NCI-H2107 treated with DMSO at 0.1 percent for 48 hours (cell line): ENCODE data around the gene RGL3.
"Not testable (repeated sequence)": the region's sequence is repeated elsewhere in the genome, so short reads cannot be mapped to it uniquely, and the experiment has no call there.

Source experiments
- DNase-seq: peaks from one replicate; lab custom pipeline; 2025; ENCODE audit not compliant: unreplicated experiment; lab: John Stamatoyannopoulos, UW

RGL3 gene

GRCh38 chr19:11418549-11419506 lies at the start of gene RGL3:
Gene RGL3, minus strand, starts transcription at chr19:11419314. Its CDS starts 36 bp downstream, at chr19:11419278.
- peak; percentile 41 for DNase-seq

- DNase-seq: not testable (repeated sequence)
Observed at GRCh38 chr19:11468266-11468845, 49.2 kb upstream of the RGL3 start.

GRCh38 chr19:11465600-11465999 lies 46.5 kb upstream of the RGL3 start:
- DNase-seq: no peak

- DNase-seq: no peak
Observed at GRCh38 chr19:11464333-11465265, 45.5 kb upstream of the RGL3 start.

GRCh38 chr19:11463391-11463790 lies 44.3 kb upstream of the RGL3 start:
- no peak for DNase-seq

- no peak for DNase-seq
Observed at GRCh38 chr19:11461453-11461852, 42.3 kb upstream of the RGL3 start.

- no peak for DNase-seq
Observed at GRCh38 chr19:11460207-11460606, 41.1 kb upstream of the RGL3 start.

GRCh38 chr19:11458912-11459311 lies 39.8 kb upstream of the RGL3 start:
- not testable (repeated sequence) for DNase-seq

- DNase-seq: no peak
Observed at GRCh38 chr19:11458236-11458900, 39.3 kb upstream of the RGL3 start.

GRCh38 chr19:11457831-11458230 lies 38.7 kb upstream of the RGL3 start:
- DNase-seq: no peak

GRCh38 chr19:11457115-11457514 lies 38.0 kb upstream of the RGL3 start:
- DNase-seq: no peak

GRCh38 chr19:11456659-11457058 lies 37.5 kb upstream of the RGL3 start:
- no peak for DNase-seq

GRCh38 chr19:11455233-11455554 lies 36.1 kb upstream of the RGL3 start:
- DNase-seq: not testable (repeated sequence)

- DNase-seq: no peak
Observed at GRCh38 chr19:11453468-11454341, 34.6 kb upstream of the RGL3 start.

- DNase-seq: no peak
Observed at GRCh38 chr19:11452620-11453310, 33.7 kb upstream of the RGL3 start.

GRCh38 chr19:11451871-11452619 lies 32.9 kb upstream of the RGL3 start:
- DNase-seq: no peak

- no peak for DNase-seq
Observed at GRCh38 chr19:11451327-11451870, 32.3 kb upstream of the RGL3 start.
